Smooth muscle cell (in vitro differentiated cells): ENCODE results near the gene RHOXF1. TPM values are rescaled to one million over a fixed set of nuclear protein-coding genes. Genes with fewer than 3 reads are reported as not detected.
"Not testable (repeated sequence)": the region's sequence is repeated elsewhere in the genome, so short reads cannot be mapped to it uniquely, and the experiment has no call there.

Source experiments
- DNase-seq: peaks from one replicate; lab custom pipeline; 2025; ENCODE audit not compliant: unreplicated experiment; lab: John Stamatoyannopoulos, UW
- H2AFZ ChIP-seq: fragments of 200-600 bp; sonication (generic); 2 replicates; pipeline ENCODE4 v1.6.0; 2016; ENCODE audit warnings: antibody characterized with exemption, low read depth, mild to moderate bottlenecking
- H3F3A ChIP-seq: fragments of 200-600 bp; sonication (generic); 2 replicates; pipeline ENCODE4 v1.6.0; 2017; ENCODE audit warnings: antibody characterized with exemption, low read depth
- H3K27ac ChIP-seq: fragments of 200-600 bp; sonication (generic); 2 replicates; pipeline ENCODE4 v1.5.1; 2016; ENCODE audit warnings: low read depth, mild to moderate bottlenecking
- H3K27me3 ChIP-seq: fragments of 200-600 bp; sonication (generic); 2 replicates; pipeline ENCODE4 v1.6.1; 2016; ENCODE audit warnings: low read depth, mild to moderate bottlenecking
- H3K36me3 ChIP-seq: fragments of 200-600 bp; sonication (generic); 2 replicates; pipeline ENCODE4 v1.5.1; 2016; ENCODE audit warnings: low read depth
- H3K4me1 ChIP-seq: fragments of 200-600 bp; sonication (generic); 2 replicates; pipeline ENCODE4 v1.5.1; 2016; ENCODE audit warnings: low read depth
- H3K4me2 ChIP-seq: fragments of 200-600 bp; sonication (generic); 2 replicates; pipeline ENCODE4 v1.6.0; 2016; ENCODE audit warnings: mild to moderate bottlenecking
- H3K4me3 ChIP-seq: fragments of 200-600 bp; sonication (generic); 2 replicates; pipeline ENCODE4 v1.5.1; 2016; ENCODE audit warnings: mild to moderate bottlenecking
- H3K79me2 ChIP-seq: fragments of 200-600 bp; sonication (generic); 2 replicates; pipeline ENCODE4 v1.6.0; 2016; ENCODE audit warnings: low read depth, mild to moderate bottlenecking
- H3K9ac ChIP-seq: fragments of 200-600 bp; sonication (generic); 2 replicates; pipeline ENCODE4 v1.6.0; 2016; ENCODE audit warnings: low read depth
- H3K9me3 ChIP-seq: fragments of 200-600 bp; sonication (generic); replicated peaks from 2 replicates; pipeline ENCODE4 v1.5.1; 2016; ENCODE audit warnings: low read depth
- H4K20me1 ChIP-seq: fragments of 200-600 bp; sonication (generic); 2 replicates; pipeline ENCODE4 v1.6.0; 2016; ENCODE audit warnings: low read depth
- WGBS: methylation state at CpG from one replicate; pipeline ENCODE4 v1.1.7; 2016; ENCODE audit warnings: low lambda C conversion rate; 5-methylcytosine and 5-hydroxymethylcytosine counted together
- polyA plus RNA-seq: library from polyadenylated mRNA; unstranded; fragments of >200 nt; fragmentation: Nextera tagmentation; extraction: Ambion mirVana; gene quantifications from 2 replicates; pipeline ENCODE4 v1.2.1, GENCODE V29; 2016
- total RNA-seq: library from RNA; depleted of rRNA; stranded (reverse); fragments of >200 nt; gene quantifications from 2 replicates; pipeline ENCODE4 v1.2.3, GENCODE V29; 2014
- TF ChIP-seq, protein P1 (sequence below): fragments of 200-600 bp; sonication (generic); IDR thresholded peaks from 2 replicates; pipeline ENCODE4 v1.5.1; 2017; ENCODE audit warnings: borderline replicate concordance, mild to moderate bottlenecking, antibody characterized with exemption; ENCODE audit not compliant: insufficient read depth, poor library complexity, severe bottlenecking

Gene RHOXF1
- total and polyA plus RNA-seq, 2 experiments from 2014 or later: not detected

DNA sequence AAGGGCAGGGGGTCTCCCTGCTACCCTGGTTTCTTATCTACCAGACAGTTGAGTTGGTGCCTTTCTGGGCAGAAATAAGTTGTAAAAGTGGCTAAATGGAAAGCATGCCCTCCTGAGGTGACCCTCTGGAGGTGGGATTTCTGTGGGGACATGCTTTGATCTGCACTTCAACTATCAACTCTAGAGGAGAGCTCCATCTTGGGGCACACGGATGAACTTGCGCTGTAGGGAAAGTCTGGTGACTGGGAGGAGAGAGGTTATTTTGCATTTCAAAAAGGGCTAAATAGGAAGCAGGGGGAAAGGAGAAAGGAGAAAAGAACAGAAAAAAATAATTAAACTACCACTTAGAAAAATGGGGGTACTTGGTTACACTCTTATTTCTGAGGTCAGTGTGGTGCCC lies 25.5 kb downstream of the RHOXF1 start:
- no peaks in the 10 kb centered on the region for H3K36me3 ChIP-seq
- H3K4me1 ChIP-seq: no peaks in the 10 kb centered on the region
- no peaks in the 10 kb centered on the region for H3K27me3 ChIP-seq
- H3K9ac ChIP-seq: no peak overlapping the region
- DNase-seq: no peak
- TF ChIP-seq, protein P1, sequence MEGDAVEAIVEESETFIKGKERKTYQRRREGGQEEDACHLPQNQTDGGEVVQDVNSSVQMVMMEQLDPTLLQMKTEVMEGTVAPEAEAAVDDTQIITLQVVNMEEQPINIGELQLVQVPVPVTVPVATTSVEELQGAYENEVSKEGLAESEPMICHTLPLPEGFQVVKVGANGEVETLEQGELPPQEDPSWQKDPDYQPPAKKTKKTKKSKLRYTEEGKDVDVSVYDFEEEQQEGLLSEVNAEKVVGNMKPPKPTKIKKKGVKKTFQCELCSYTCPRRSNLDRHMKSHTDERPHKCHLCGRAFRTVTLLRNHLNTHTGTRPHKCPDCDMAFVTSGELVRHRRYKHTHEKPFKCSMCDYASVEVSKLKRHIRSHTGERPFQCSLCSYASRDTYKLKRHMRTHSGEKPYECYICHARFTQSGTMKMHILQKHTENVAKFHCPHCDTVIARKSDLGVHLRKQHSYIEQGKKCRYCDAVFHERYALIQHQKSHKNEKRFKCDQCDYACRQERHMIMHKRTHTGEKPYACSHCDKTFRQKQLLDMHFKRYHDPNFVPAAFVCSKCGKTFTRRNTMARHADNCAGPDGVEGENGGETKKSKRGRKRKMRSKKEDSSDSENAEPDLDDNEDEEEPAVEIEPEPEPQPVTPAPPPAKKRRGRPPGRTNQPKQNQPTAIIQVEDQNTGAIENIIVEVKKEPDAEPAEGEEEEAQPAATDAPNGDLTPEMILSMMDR: no peak
- no peak overlapping the region for H3K4me3 ChIP-seq
- no peaks in the 10 kb centered on the region for H3K79me2 ChIP-seq
- no peaks in the 10 kb centered on the region for H3F3A ChIP-seq
- H4K20me1 ChIP-seq: no peaks in the 10 kb centered on the region
- no peak overlapping the region for H3K27ac ChIP-seq
- no peaks in the 10 kb centered on the region for H3K9me3 ChIP-seq
- 60% methylated on average over 2 of the region's 2 CpGs for WGBS
- no peak overlapping the region for H3K4me2 ChIP-seq
- H2AFZ ChIP-seq: no peak overlapping the region

DNA sequence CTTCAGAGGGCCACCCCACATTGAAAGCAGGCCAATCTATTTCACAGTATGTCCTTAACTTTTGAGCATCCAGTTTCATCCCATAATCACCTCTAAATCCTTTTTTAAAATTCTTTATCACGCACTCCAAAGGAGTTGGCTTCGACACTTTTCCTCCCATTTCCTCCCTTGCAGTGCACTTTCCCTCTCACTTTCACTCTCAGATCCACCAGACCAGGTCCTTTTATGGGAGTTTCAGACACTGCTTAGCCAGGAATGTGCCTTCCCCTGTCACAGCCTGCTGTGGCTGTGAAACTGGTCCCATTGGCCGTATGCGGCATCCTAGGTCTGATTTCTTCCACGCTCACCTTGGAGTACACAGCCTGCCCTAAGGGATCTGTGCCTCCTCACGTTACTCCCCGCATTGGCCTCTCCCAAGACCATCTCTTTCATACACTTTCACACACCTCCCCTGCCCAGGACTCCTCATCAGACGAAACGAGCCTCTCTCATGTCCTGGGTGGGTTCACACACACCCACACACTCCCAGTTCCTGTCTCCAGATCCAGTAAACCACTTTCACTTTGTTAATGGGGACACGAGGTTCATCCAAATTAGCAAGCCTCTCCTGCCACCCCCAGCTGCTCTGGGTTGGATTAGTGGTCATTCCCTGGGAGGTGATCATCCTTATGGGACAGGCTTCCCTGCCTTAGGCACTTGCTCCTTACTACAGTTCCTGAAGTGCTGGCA lies 28.3 kb downstream of the RHOXF1 start:
- Histone ChIP-seq H3K36me3 (no peaks in the 10 kb centered on the region), H3K9me3 (no peaks in the 10 kb centered on the region), H3K9ac (no peak overlapping the region), H4K20me1 (no peaks in the 10 kb centered on the region), H3K27me3 (no peaks in the 10 kb centered on the region), H2AFZ (no peak overlapping the region), H3K27ac (no peak overlapping the region), H3K4me2 (no peak overlapping the region), H3K4me3 (no peak overlapping the region), H3K79me2 (no peaks in the 10 kb centered on the region), H3K4me1 (no peaks in the 10 kb centered on the region), H3F3A (no peaks in the 10 kb centered on the region)
- no peak for DNase-seq
- TF ChIP-seq, protein P1: no peak
- 71% methylated on average over 10 of the region's 10 CpGs for WGBS

GRCh38 chrX:120085553-120086185 lies 30.0 kb downstream of the RHOXF1 start:
- H3F3A ChIP-seq, H3K36me3 ChIP-seq, H3K9me3 ChIP-seq, H3K27ac ChIP-seq, H3K27me3 ChIP-seq, H2AFZ ChIP-seq, H3K4me3 ChIP-seq, H3K4me2 ChIP-seq, H3K4me1 ChIP-seq, H3K79me2 ChIP-seq, H4K20me1 ChIP-seq, DNase-seq, H3K9ac ChIP-seq: not testable (repeated sequence)
- WGBS: no CpG with 5 or more reads among the region's 12 CpGs

DNA sequence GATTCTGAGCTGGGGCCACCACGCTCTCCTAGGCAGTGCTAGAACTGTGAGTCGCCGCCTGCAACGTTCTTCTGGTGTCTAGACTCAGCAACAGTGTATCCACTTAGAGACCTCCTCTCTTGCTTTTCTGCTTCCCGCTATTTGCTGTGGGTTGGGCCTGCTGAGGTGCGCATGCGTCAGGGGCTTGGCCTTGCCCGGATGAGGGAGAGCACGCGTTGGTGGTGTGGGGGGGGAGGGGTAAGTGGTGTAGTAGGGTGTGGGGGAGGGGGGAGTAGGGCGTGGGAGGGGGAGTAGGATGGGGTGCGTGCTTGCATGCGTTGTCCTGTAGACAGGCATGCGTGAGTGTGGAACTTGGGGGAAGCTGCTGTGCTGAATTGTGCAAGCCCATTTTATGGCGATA lies 38.1 kb downstream of the RHOXF1 start, which contains the start of gene RHOXF2B:
RHOXF2B (minus strand) TSS at position 101 of the 400 bp plus-strand sequence. CDS start 138 bp downstream, outside the sequence.
- H3K36me3 ChIP-seq, H3F3A ChIP-seq, H3K9me3 ChIP-seq, H3K27me3 ChIP-seq, H3K9ac ChIP-seq, H4K20me1 ChIP-seq, H2AFZ ChIP-seq, DNase-seq, H3K4me2 ChIP-seq, H3K79me2 ChIP-seq, H3K4me3 ChIP-seq, H3K27ac ChIP-seq, H3K4me1 ChIP-seq: not testable (repeated sequence)
- no CpG with 5 or more reads among the region's 15 CpGs for WGBS

DNA sequence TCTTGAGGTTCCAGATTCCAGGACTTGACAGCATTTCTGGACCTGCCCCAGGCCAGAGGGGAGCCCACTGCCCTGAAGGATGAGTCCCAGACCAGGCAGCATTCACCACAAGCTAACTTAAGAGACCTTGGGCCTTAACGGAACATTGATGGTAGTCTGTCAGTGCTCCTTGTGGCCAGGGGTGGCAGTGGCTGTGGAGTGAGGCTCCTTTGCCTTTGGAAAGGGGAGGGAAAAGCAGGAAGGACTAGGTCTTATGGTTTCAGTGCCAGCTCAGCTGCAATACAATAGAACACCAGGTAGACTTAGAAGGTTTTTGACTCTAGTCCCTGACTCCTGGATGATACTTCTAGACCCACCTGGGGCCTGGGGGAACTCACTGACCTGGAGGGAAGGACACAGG lies 49.5 kb downstream of the RHOXF1 start:
- not testable (repeated sequence) for H4K20me1 ChIP-seq, H3F3A ChIP-seq, H3K79me2 ChIP-seq, H3K4me1 ChIP-seq, H3K4me2 ChIP-seq, H3K27me3 ChIP-seq, H3K27ac ChIP-seq, DNase-seq, H3K9ac ChIP-seq, H3K4me3 ChIP-seq, H2AFZ ChIP-seq, H3K36me3 ChIP-seq, H3K9me3 ChIP-seq
- 64% methylated on average over 1 of the region's 1 CpG for WGBS

Other genes starting within 250 kb of the RHOXF1 start
- 16.9 and 25.7 TPM in 2 replicates for gene RNF113A, start 244.2 kb downstream of the RHOXF1 start, total RNA-seq
- 19.0 and 19.7 TPM in 2 replicates for gene RNF113A, start 244.2 kb downstream of the RHOXF1 start, polyA plus RNA-seq
- 76.4 and 95.9 TPM in 2 replicates for gene NDUFA1, start 244.1 kb downstream of the RHOXF1 start, total RNA-seq
- gene NDUFA1, start 244.1 kb downstream of the RHOXF1 start, polyA plus RNA-seq: 282 and 313 TPM in 2 replicates
- not detected in 2 replicates for gene AKAP14, start 220.0 kb downstream of the RHOXF1 start, total RNA-seq
- 0.40 and 2.1 TPM in 2 replicates for gene AKAP14, start 220.0 kb downstream of the RHOXF1 start, polyA plus RNA-seq
- gene NKAP, start 172.2 kb downstream of the RHOXF1 start, total RNA-seq: 6.0 and 7.3 TPM in 2 replicates
- 6.4 and 7.3 TPM in 2 replicates for gene NKAP, start 172.2 kb downstream of the RHOXF1 start, polyA plus RNA-seq
- not detected in 2 replicates for gene RHOXF2B, start 38.2 kb downstream of the RHOXF1 start, total RNA-seq
- gene RHOXF2B, start 38.2 kb downstream of the RHOXF1 start, polyA plus RNA-seq: 0.06 TPM in 1 of 2 replicates, not detected in the other
- gene RHOXF2, start 42.7 kb upstream of the RHOXF1 start, total RNA-seq: not detected in 2 replicates
- gene RHOXF2, start 42.7 kb upstream of the RHOXF1 start, polyA plus RNA-seq: not detected in 2 replicates
- gene ZBTB33, start 134.9 kb upstream of the RHOXF1 start, total RNA-seq: 16.9 and 19.1 TPM in 2 replicates
- gene ZBTB33, start 134.9 kb upstream of the RHOXF1 start, polyA plus RNA-seq: 5.1 and 6.1 TPM in 2 replicates
- 0.04 TPM in 1 of 2 replicates, not detected in the other for gene TMEM255A, start 195.5 kb upstream of the RHOXF1 start, total RNA-seq
- gene TMEM255A, start 195.5 kb upstream of the RHOXF1 start, polyA plus RNA-seq: 0.11 TPM in 1 of 2 replicates, not detected in the other
- gene ATP1B4, start 246.2 kb upstream of the RHOXF1 start, total RNA-seq: not detected in 2 replicates
- not detected in 2 replicates for gene ATP1B4, start 246.2 kb upstream of the RHOXF1 start, polyA plus RNA-seq